AG09319 (cell line): ENCODE measurements around the gene TPM3.

ENCODE experiments used
- DNase-seq: peaks from one replicate; pipeline ENCODE4 v3.0.0-alpha.2; 2010; ENCODE audit warnings: low read depth; ENCODE audit errors: extremely low read depth
- CTCF ChIP-seq: IDR thresholded peaks from 2 replicates; pipeline ENCODE4 v1.5.1; 2011; ENCODE audit warnings: low read depth, mild to moderate bottlenecking, inconsistent platforms, low read length, moderate library complexity

Gene TPM3

GRCh38 chr1:154117642-154118041 lies 74.3 kb downstream of the TPM3 start:
- DNase-seq, result no peak
- TF ChIP-seq CTCF, result no peak

- TF ChIP-seq CTCF, result no peak
- DNase-seq, result no peak
Observed at GRCh38 chr1:154115180-154115579, 76.7 kb downstream of the TPM3 start.
